Natural killer cell (primary cell): ENCODE data around the gene SRD5A2. TPM values are rescaled to one million over a fixed set of nuclear protein-coding genes. Genes with fewer than 3 reads are reported as not detected.

ENCODE experiments used
- ATAC-seq, 3 donors: fragments of 150-1000 bp in 2 of 3; fragments of 200-7000 bp in 1 of 3; cut with Tn5 transposase; 1 replicate in 1 of 3; 2 replicates in 2 of 3; pipeline ENCODE4 v1.10.0; 2021; ENCODE audit warnings: mild to moderate bottlenecking in 2 of 3, moderate library complexity in 2 of 3
- DNase-seq, 2 donors: peaks; one replicate each; pipeline versions ENCODE4 v3.0.0 to v3.0.0-alpha.2; 2013 to 2021; ENCODE audit warnings: mixed read lengths in 1 of 2
- H3K27ac ChIP-seq: one replicate; pipeline ENCODE4 v1.5.1; 2013; ENCODE audit warnings: mild to moderate bottlenecking, low read length
- H3K27me3 ChIP-seq: one replicate; pipeline ENCODE4 v1.6.1; 2013; ENCODE audit warnings: low read length; ENCODE audit not compliant: control insufficient read depth, insufficient read depth
- H3K36me3 ChIP-seq: one replicate; pipeline ENCODE4 v1.6.1; 2013; ENCODE audit warnings: low read length; ENCODE audit not compliant: control insufficient read depth, insufficient read depth
- H3K4me1 ChIP-seq: one replicate; pipeline ENCODE4 v1.6.1; 2013; ENCODE audit warnings: low read length; ENCODE audit not compliant: control insufficient read depth, insufficient read depth
- H3K4me3 ChIP-seq: one replicate; pipeline ENCODE4 v1.5.1; 2013; ENCODE audit warnings: low read length
- H3K9me3 ChIP-seq: one replicate; pipeline ENCODE4 v1.6.1; 2013; ENCODE audit warnings: low read length; ENCODE audit not compliant: control insufficient read depth, insufficient read depth
- H3K27ac Mint-ChIP-seq, 2 donors: one replicate each; pipeline ENCODE4 v1.8.0; 2022; ENCODE audit warnings: mild to moderate bottlenecking in 2 of 2, mixed read lengths in 2 of 2, moderate library complexity in 1 of 2
- H3K27me3 Mint-ChIP-seq, 2 donors: one replicate each; pipeline ENCODE4 v1.8.0; 2022; ENCODE audit warnings: low read depth in 2 of 2, mixed read lengths in 2 of 2
- H3K36me3 Mint-ChIP-seq: one replicate; pipeline ENCODE4 v1.8.0; 2022; ENCODE audit warnings: mixed read lengths
- H3K4me1 Mint-ChIP-seq, 2 donors: one replicate each; pipeline ENCODE4 v1.8.0; 2022; ENCODE audit warnings: mixed read lengths in 2 of 2
- H3K4me3 Mint-ChIP-seq: one replicate; pipeline ENCODE4 v1.8.0; 2022; ENCODE audit warnings: mild to moderate bottlenecking, moderate library complexity, mixed read lengths
- H3K9me3 Mint-ChIP-seq, 2 donors: one replicate each; pipeline ENCODE4 v1.8.0; 2022; ENCODE audit warnings: mixed read lengths in 2 of 2
- WGBS: methylation state at CpG from one replicate; pipeline ENCODE4 v1.1.7; 2013; ENCODE audit warnings: missing lambda C conversion rate; ENCODE audit not compliant: insufficient coverage; 5-methylcytosine and 5-hydroxymethylcytosine counted together
- intact Hi-C: fragments of 100-400 bp; cut with micrococcal nuclease; formaldehyde crosslinking; loops from one replicate; pipeline ENCODE4 v1.14.2; 2022
- total RNA-seq, 4 donors: library from RNA; stranded (reverse); fragments of 120-200 nt in 1 of 4; gene quantifications; one replicate each; pipeline versions ENCODE4 v1.2.3 to v1.2.4, GENCODE V29; 2013 to 2022
- TF ChIP-seq, protein P1 (sequence below): fragments of 200-600 bp; IDR thresholded peaks from one replicate; pipeline ENCODE4 v1.8.0; 2022; ENCODE audit warnings: antibody characterized with exemption

Gene SRD5A2
- total RNA-seq, 3 donors from 2014 or later (not counting 1 experiment from before 2014, with no cell fraction given) = not detected

DNA sequence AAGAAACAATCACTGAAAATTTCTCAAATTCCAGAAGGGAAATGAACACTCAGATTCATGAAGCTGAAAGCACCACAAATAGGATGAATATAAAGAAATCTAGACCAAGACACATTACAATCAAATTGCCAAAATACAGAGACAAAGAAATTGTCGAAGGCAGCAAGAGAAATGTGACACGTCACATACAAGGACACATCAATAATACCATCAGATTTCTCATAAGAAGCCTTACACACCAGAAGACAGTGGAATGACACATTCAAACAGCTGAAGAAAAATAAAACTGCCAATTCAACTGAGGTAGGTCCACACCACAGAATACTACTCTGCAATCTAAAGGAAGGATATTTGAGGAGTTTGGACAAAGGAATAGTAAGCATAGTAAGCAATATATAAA lies 27.4 kb downstream of the SRD5A2 start:
- Mint-ChIP-seq H3K4me3 (no peak overlapping the region), H3K4me1 (no peaks in the 10 kb centered on the region), H3K9me3 (peaks cover 9 to 12% of the 10 kb centered on the region in 2 donors), H3K27me3 (no peaks in the 10 kb centered on the region), H3K36me3 (no peaks in the 10 kb centered on the region), H3K27ac (no peak overlapping the region)
- H3K27me3 ChIP-seq = no peaks in the 10 kb centered on the region
- DNase-seq (no peak), ATAC-seq (no peak)
- 88% methylated on average over 2 of the region's 2 CpGs for WGBS
- no peaks in the 10 kb centered on the region for H3K9me3 ChIP-seq
- no peak overlapping the region for H3K4me3 ChIP-seq
- no peaks in the 10 kb centered on the region for H3K4me1 ChIP-seq
- intact Hi-C loops = no loop called here
- H3K27ac ChIP-seq = no peak overlapping the region
- TF ChIP-seq, protein P1, sequence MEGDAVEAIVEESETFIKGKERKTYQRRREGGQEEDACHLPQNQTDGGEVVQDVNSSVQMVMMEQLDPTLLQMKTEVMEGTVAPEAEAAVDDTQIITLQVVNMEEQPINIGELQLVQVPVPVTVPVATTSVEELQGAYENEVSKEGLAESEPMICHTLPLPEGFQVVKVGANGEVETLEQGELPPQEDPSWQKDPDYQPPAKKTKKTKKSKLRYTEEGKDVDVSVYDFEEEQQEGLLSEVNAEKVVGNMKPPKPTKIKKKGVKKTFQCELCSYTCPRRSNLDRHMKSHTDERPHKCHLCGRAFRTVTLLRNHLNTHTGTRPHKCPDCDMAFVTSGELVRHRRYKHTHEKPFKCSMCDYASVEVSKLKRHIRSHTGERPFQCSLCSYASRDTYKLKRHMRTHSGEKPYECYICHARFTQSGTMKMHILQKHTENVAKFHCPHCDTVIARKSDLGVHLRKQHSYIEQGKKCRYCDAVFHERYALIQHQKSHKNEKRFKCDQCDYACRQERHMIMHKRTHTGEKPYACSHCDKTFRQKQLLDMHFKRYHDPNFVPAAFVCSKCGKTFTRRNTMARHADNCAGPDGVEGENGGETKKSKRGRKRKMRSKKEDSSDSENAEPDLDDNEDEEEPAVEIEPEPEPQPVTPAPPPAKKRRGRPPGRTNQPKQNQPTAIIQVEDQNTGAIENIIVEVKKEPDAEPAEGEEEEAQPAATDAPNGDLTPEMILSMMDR = no peak
- no peaks in the 10 kb centered on the region for H3K36me3 ChIP-seq

DNA sequence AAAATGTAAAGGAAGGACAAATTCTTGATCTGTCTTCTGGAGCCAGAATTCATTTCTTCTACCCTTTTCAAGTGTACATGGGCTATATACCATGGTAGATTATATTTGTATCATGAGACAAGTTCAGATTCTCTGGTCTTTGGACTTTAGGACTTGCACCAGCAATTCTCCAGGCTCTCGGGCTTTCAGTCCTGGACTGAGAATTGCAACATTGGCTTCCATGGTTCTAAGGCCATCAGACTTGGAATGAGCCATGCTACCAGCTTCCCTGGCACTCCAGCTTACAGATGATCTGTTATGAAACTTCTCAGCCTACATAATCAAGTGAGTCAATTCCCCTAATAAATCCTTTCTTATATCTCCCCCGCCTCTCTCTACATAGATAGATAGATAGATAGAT lies 33.3 kb downstream of the SRD5A2 start:
- Mint-ChIP-seq H3K9me3 (peaks cover 10 to 11% of the 10 kb centered on the region in 2 donors), H3K4me3 (no peak overlapping the region), H3K27me3 (no peaks in the 10 kb centered on the region), H3K36me3 (peaks cover 8% of the 10 kb centered on the region), H3K27ac (no peak overlapping the region), H3K4me1 (no peaks in the 10 kb centered on the region)
- no peak overlapping the region for H3K27ac ChIP-seq
- TF ChIP-seq, protein P1 = no peak
- no peak overlapping the region for H3K4me3 ChIP-seq
- no peaks in the 10 kb centered on the region for H3K27me3 ChIP-seq
- H3K36me3 ChIP-seq = no peaks in the 10 kb centered on the region
- WGBS = 88% methylated on average over 1 of the region's 2 CpGs
- intact Hi-C loops = no loop called here
- H3K4me1 ChIP-seq = no peaks in the 10 kb centered on the region
- no peaks in the 10 kb centered on the region for H3K9me3 ChIP-seq
- ATAC-seq (no peak), DNase-seq (no peak)

DNA sequence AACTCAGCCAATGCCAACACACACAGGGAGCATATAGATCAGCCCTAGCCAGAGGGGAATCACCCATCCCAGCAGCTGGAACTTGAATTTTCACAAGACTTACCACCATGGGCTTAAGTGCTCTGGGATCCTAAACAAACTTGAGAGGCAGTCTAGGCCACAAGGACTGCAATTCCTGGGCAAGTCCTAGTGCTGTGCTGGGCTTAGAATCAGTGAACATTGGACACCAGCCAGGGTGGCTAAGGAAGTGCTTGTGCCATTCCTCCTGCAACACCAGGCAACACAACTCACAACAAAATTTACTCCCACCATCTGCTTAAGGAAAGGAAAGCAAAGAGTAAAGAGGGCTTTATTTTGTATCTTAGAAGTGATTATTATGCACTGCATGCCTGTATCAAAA lies 38.9 kb downstream of the SRD5A2 start:
- DNase-seq (no peak), ATAC-seq (no peak)
- Mint-ChIP-seq H3K36me3 (peaks cover 8% of the 10 kb centered on the region), H3K27ac (no peak overlapping the region), H3K4me3 (no peak overlapping the region), H3K27me3 (no peaks in the 10 kb centered on the region), H3K4me1 (no peaks in the 10 kb centered on the region), H3K9me3 (peaks cover 7 to 12% of the 10 kb centered on the region in 2 donors)
- Histone ChIP-seq H3K9me3 (peaks cover 2% of the 10 kb centered on the region), H3K4me1 (no peaks in the 10 kb centered on the region), H3K36me3 (no peaks in the 10 kb centered on the region), H3K27me3 (no peaks in the 10 kb centered on the region), H3K4me3 (no peak overlapping the region), H3K27ac (no peak overlapping the region)
- intact Hi-C loops = no loop called here
- TF ChIP-seq, protein P1 = no peak

GRCh38 chr2:31539505-31539904 lies 41.2 kb downstream of the SRD5A2 start:
- H3K4me3 ChIP-seq = no peak overlapping the region
- Mint-ChIP-seq H3K27me3 (peaks cover 6 to 7% of the 10 kb centered on the region in 2 donors), H3K9me3 (peaks cover 7 to 12% of the 10 kb centered on the region in 2 donors), H3K4me1 (no peaks in the 10 kb centered on the region), H3K4me3 (no peak overlapping the region), H3K36me3 (peaks cover 8% of the 10 kb centered on the region), H3K27ac (no peak overlapping the region)
- H3K36me3 ChIP-seq = no peaks in the 10 kb centered on the region
- no peak for DNase-seq
- TF ChIP-seq, protein P1 = no peak
- ATAC-seq = no peak
- H3K9me3 ChIP-seq = peaks cover 2% of the 10 kb centered on the region
- no peaks in the 10 kb centered on the region for H3K4me1 ChIP-seq
- no peaks in the 10 kb centered on the region for H3K27me3 ChIP-seq
- H3K27ac ChIP-seq = no peak overlapping the region
- 73% methylated on average over 2 of the region's 3 CpGs for WGBS
- intact Hi-C loops = no loop called here
